Measurements from ENCODE around the gene SLC6A12. TPM values are rescaled to one million over a fixed set of nuclear protein-coding genes. Genes with fewer than 3 reads are reported as not detected.

Gene SLC6A12
- total and polyA plus RNA-seq, 8 donors: 0.37 to 8.4 (median 1.4) TPM

- H3K27me3 ChIP-seq: peaks cover 0 to 2% (median 0%) of the 10 kb centered on the region in 4 donors
- no peak for ATAC-seq
- no peaks in the 10 kb centered on the region for H3K36me3 ChIP-seq
- no peak overlapping the region for H3K27ac ChIP-seq
- WGBS, 2 donors: 73 to 89% methylated on average over 5 of the region's 5 CpGs
- H3K4me1 ChIP-seq: peaks cover 0 to 4% (median 0%) of the 10 kb centered on the region in 3 donors
- intact Hi-C loops (cut with DNase I): no loop called here
- FAIRE-seq: no peak
- no peak for TF ChIP-seq CTCF (IDR thresholded peaks at IDR 0.05)
- H3K4me3 ChIP-seq: no peak overlapping the region
- no peaks in the 10 kb centered on the region for H3K9me3 ChIP-seq
- DNase-seq: no peak
Observed at GRCh38 chr12:195156-195555, 18.8 kb downstream of the SLC6A12 start.

- FAIRE-seq: no peak
- Histone ChIP-seq H3K36me3 (no peaks in the 10 kb centered on the region), H3K27ac (no peak overlapping the region), H3K27me3 (peaks cover 0 to 2% (median 0%) of the 10 kb centered on the region in 4 donors), H3K4me3 (no peak overlapping the region), H3K4me1 (peaks cover 0 to 3% (median 0%) of the 10 kb centered on the region in 3 donors), H3K9me3 (no peaks in the 10 kb centered on the region)
- intact Hi-C loops (cut with DNase I): no loop called here
- no peak for ATAC-seq
- DNase-seq: peak in 1 of 6 donors; percentile 8
- 84 to 91% methylated on average over 7 of the region's 7 CpGs for WGBS, 2 donors
- TF ChIP-seq CTCF (IDR thresholded peaks at IDR 0.05): no peak
Observed at GRCh38 chr12:194276-194675, 19.7 kb downstream of the SLC6A12 start.

- intact Hi-C loops (cut with DNase I): no loop called here
- FAIRE-seq (no peak), ATAC-seq (no peak), DNase-seq (peak in 1 of 6 donors; percentile 28)
- Histone ChIP-seq H3K27ac (no peak overlapping the region), H3K9me3 (no peaks in the 10 kb centered on the region), H3K4me3 (no peak overlapping the region), H3K36me3 (no peaks in the 10 kb centered on the region), H3K4me1 (no peaks in the 10 kb centered on the region), H3K27me3 (peaks cover 0 to 2% (median 0%) of the 10 kb centered on the region in 4 donors)
- no peak for TF ChIP-seq CTCF (IDR thresholded peaks at IDR 0.05)
- 62 to 69% methylated on average over 10 of the region's 10 CpGs for WGBS, 2 donors
Observed at GRCh38 chr12:193261-193660, 20.7 kb downstream of the SLC6A12 start.

- no peak for ATAC-seq
- intact Hi-C loops (cut with DNase I): no loop called here
- H3K4me1 ChIP-seq: no peaks in the 10 kb centered on the region
- H3K27ac ChIP-seq: no peak overlapping the region
- no peak overlapping the region for H3K4me3 ChIP-seq
- 80 to 83% methylated on average over 3 of the region's 3 CpGs for WGBS, 2 donors
- H3K36me3 ChIP-seq: no peaks in the 10 kb centered on the region
- TF ChIP-seq CTCF (IDR thresholded peaks at IDR 0.05): no peak
- FAIRE-seq: no peak
- peak in 1 of 6 donors; percentile 2 for DNase-seq
- H3K9me3 ChIP-seq: no peaks in the 10 kb centered on the region
- peaks cover 0 to 2% (median 0%) of the 10 kb centered on the region in 4 donors for H3K27me3 ChIP-seq
Observed at GRCh38 chr12:191541-191940, 22.4 kb downstream of the SLC6A12 start.

GRCh38 chr12:190881-191280 lies 23.1 kb downstream of the SLC6A12 start:
- FAIRE-seq (no peak), ATAC-seq (no peak), DNase-seq (peak in 1 of 6 donors; percentile 51)
- intact Hi-C loops (cut with DNase I): no loop called here
- peaks cover 0 to 2% (median 0%) of the 10 kb centered on the region in 4 donors for H3K27me3 ChIP-seq
- H3K4me1 ChIP-seq: no peaks in the 10 kb centered on the region
- H3K4me3 ChIP-seq: no peak overlapping the region
- 91 to 92% methylated on average over 8 of the region's 8 CpGs for WGBS, 2 donors
- TF ChIP-seq CTCF (IDR thresholded peaks at IDR 0.05): no peak
- H3K9me3 ChIP-seq: no peaks in the 10 kb centered on the region
- no peak overlapping the region for H3K27ac ChIP-seq
- no peaks in the 10 kb centered on the region for H3K36me3 ChIP-seq

All from pancreas (tissue), 10 donors.